Spleen (tissue), 11 donors: ENCODE measurements around the gene MPND. TPM values are rescaled to one million over a fixed set of nuclear protein-coding genes. Genes with fewer than 3 reads are reported as not detected.

ENCODE experiments used
- DNase-seq: peaks from one replicate; pipeline ENCODE4 v3.0.0-alpha.2; 2020
- H3K27ac ChIP-seq, 8 donors: fragments of 200-600 bp; sonication (generic) in 7 of 8; 1 replicate in 4 of 8; 2 replicates in 4 of 8; pipeline versions ENCODE4 v1.5.0 to v1.8.0; 2016 to 2021; ENCODE audit warnings: inconsistent platforms in 4 of 8, mild to moderate bottlenecking in 4 of 8, moderate library complexity in 1 of 8
- H3K27me3 ChIP-seq, 7 donors: fragments of 200-600 bp; sonication (generic) in 6 of 7; replicated peaks in 1 of 7; 1 replicate in 4 of 7; 2 replicates in 3 of 7; pipeline versions ENCODE4 v1.5.0 to v1.8.0; 2016 to 2021; ENCODE audit warnings: inconsistent platforms in 3 of 7, mild to moderate bottlenecking in 1 of 7
- H3K36me3 ChIP-seq, 6 donors: fragments of 200-600 bp; sonication (generic) in 5 of 6; 1 replicate in 4 of 6; 2 replicates in 2 of 6; pipeline versions ENCODE4 v1.5.0 to v1.8.0; 2016 to 2021; ENCODE audit warnings: inconsistent platforms in 2 of 6
- H3K4me1 ChIP-seq, 6 donors: fragments of 200-600 bp; sonication (generic) in 5 of 6; 1 replicate in 3 of 6; 2 replicates in 3 of 6; pipeline versions ENCODE4 v1.5.0 to v1.8.0; 2016 to 2021; ENCODE audit warnings: inconsistent platforms in 3 of 6
- H3K4me3 ChIP-seq, 8 donors: fragments of 200-600 bp; sonication (generic) in 7 of 8; 1 replicate in 4 of 8; 2 replicates in 4 of 8; pipeline versions ENCODE4 v1.5.0 to v1.8.0; 2016 to 2021; ENCODE audit warnings: inconsistent platforms in 4 of 8, mild to moderate bottlenecking in 4 of 8, moderate library complexity in 2 of 8
- H3K9me3 ChIP-seq, 8 donors: fragments of 200-600 bp; sonication (generic) in 7 of 8; 1 replicate in 4 of 8; 2 replicates in 4 of 8; pipeline versions ENCODE4 v1.5.0 to v1.8.0; 2016 to 2021; ENCODE audit warnings: inconsistent platforms in 4 of 8
- POLR2A ChIP-seq, 3 donors: fragments of 450-650 bp; IDR thresholded peaks; one replicate each; pipeline ENCODE4 v1.5.1; 2017; ENCODE audit warnings: antibody characterized with exemption in 3 of 3, mild to moderate bottlenecking in 1 of 3
- POLR2AphosphoS5 ChIP-seq, 3 donors: sonication (generic); formaldehyde crosslinking; IDR thresholded peaks; one replicate each; pipeline ENCODE4 v1.5.1; 2017; ENCODE audit warnings: antibody characterized with exemption in 3 of 3
- WGBS, 5 donors: extraction: QIAGEN DNeasy Blood & Tissue Kit in 3 of 5; methylation state at CpG; one replicate each; pipeline versions ENCODE4 v1.1.5 to v1.1.7; 2013 to 2018; 5-methylcytosine and 5-hydroxymethylcytosine counted together
- intact Hi-C: fragments of 100-400 bp; cut with DNase I; formaldehyde crosslinking; loops from one replicate; pipeline ENCODE4 v1.15.0; 2023; ENCODE audit warnings: low total_unique reads
- polyA plus RNA-seq, 3 donors: library from polyadenylated mRNA; stranded (reverse); fragments of 200-250 nt; gene quantifications; one replicate each; pipeline ENCODE4 v1.2.1, GENCODE V29; 2013
- total RNA-seq, 7 donors: library from RNA; depleted of rRNA in 3 of 7; stranded (reverse); fragments of >200 nt in 3 of 7; fragmentation: NEBNext Ultra II Directional in 4 of 7; extraction: Animal tissue kit (Norgen Biotek cat#: 25700) in 4 of 7; gene quantifications; one replicate each; pipeline versions ENCODE4 v1.1.0 to v1.2.1, GENCODE V29; 2016 to 2021
- TF ChIP-seq, protein P1 (sequence below), 11 experiments: fragments of 200-600 bp in 7 of 11; fragments of 450-650 bp in 4 of 11; sonication (generic) in 4 of 11; IDR thresholded peaks in 8 of 11; conservative IDR thresholded peaks in 3 of 11; 1 replicate in 7 of 11; 2 replicates in 4 of 11; pipeline versions ENCODE4 v1.4.0 to v1.8.0; 2016 to 2021; ENCODE audit warnings: antibody characterized with exemption in 11 of 11, inconsistent platforms in 4 of 11, mild to moderate bottlenecking in 1 of 11
- donor health status: healthy with polysubstance abuse.
- donor health status: DM: no; HTN: no; CAD: no; lungs with moderate emphysema.
- donor health status: DM: no; HTN: no; CAD: no.
- donor health status: Bipolar disorder and iron deficiency.
- donor health status: healthy.
- donor health status: DM: no; HTN: no; CAD: no.
- donor health status: DM: yes; HTN: yes; CAD: no.

MPND gene
- total and polyA plus RNA-seq, 10 donors = 6.4 to 24.2 (median 16.0) TPM

- 77 to 84% (median 81%) methylated on average over 10 of the region's 10 CpGs for WGBS, 5 donors
These were observed 33.3 kb downstream of the MPND start for GRCh38 chr19:4376671-4376990.

GRCh38 chr19:4376991-4377781, 33.8 kb downstream of the MPND start:
- Histone ChIP-seq H3K27ac (peak overlapping the region in 3 of 8 donors; percentile 87 to 92 (median 88)), H3K27me3 (no peaks in the 10 kb centered on the region), H3K4me3 (no peak overlapping the region), H3K9me3 (no peaks in the 10 kb centered on the region), H3K4me1 (peaks cover 79 to 99% (median 92%) of the 10 kb centered on the region in 6 donors), H3K36me3 (peaks cover 0 to 35% (median 2%) of the 10 kb centered on the region in 6 donors)
- intact Hi-C loops = no loop called here
- no peak for DNase-seq
- TF ChIP-seq, protein P1, sequence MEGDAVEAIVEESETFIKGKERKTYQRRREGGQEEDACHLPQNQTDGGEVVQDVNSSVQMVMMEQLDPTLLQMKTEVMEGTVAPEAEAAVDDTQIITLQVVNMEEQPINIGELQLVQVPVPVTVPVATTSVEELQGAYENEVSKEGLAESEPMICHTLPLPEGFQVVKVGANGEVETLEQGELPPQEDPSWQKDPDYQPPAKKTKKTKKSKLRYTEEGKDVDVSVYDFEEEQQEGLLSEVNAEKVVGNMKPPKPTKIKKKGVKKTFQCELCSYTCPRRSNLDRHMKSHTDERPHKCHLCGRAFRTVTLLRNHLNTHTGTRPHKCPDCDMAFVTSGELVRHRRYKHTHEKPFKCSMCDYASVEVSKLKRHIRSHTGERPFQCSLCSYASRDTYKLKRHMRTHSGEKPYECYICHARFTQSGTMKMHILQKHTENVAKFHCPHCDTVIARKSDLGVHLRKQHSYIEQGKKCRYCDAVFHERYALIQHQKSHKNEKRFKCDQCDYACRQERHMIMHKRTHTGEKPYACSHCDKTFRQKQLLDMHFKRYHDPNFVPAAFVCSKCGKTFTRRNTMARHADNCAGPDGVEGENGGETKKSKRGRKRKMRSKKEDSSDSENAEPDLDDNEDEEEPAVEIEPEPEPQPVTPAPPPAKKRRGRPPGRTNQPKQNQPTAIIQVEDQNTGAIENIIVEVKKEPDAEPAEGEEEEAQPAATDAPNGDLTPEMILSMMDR (IDR thresholded peaks at IDR 0.05 in 8 of 11, conservative IDR thresholded peaks at IDR 0.05 in 3 of 11) = no peak
- TF ChIP-seq POLR2A (IDR thresholded peaks at IDR 0.05) (no peak), POLR2AphosphoS5 (IDR thresholded peaks at IDR 0.05) (peak in 1 of 3 donors; percentile 19)
- WGBS, 5 donors = 85 to 92% (median 89%) methylated on average over 12 to 23 of the region's 23 CpGs

More at GRCh38 chr19:4376671-4376990, 33.3 kb downstream of the MPND start:
- TF ChIP-seq, protein P1 (IDR thresholded peaks at IDR 0.05 in 8 of 11, conservative IDR thresholded peaks at IDR 0.05 in 3 of 11) = no peak
- no peak for TF ChIP-seq POLR2AphosphoS5 (IDR thresholded peaks at IDR 0.05)
- no peak for TF ChIP-seq POLR2A (IDR thresholded peaks at IDR 0.05)
- H3K27me3 ChIP-seq = no peaks in the 10 kb centered on the region
- intact Hi-C loops = no loop called here
- H3K4me3 ChIP-seq = no peak overlapping the region
- DNase-seq = no peak
- H3K36me3 ChIP-seq = peaks cover 0 to 39% (median 2%) of the 10 kb centered on the region in 6 donors
- H3K9me3 ChIP-seq = no peaks in the 10 kb centered on the region
- peak overlapping the region in 4 of 8 donors; percentile 83 to 92 (median 88) for H3K27ac ChIP-seq
- H3K4me1 ChIP-seq = peaks cover 84 to 100% (median 93%) of the 10 kb centered on the region in 6 donors

GRCh38 chr19:4378886-4379285, 35.5 kb downstream of the MPND start:
- 73 to 85% (median 82%) methylated on average over 11 of the region's 11 CpGs for WGBS, 5 donors
- no peak for DNase-seq
- intact Hi-C loops = no loop called here
- Histone ChIP-seq H3K27me3 (no peaks in the 10 kb centered on the region), H3K4me1 (peaks cover 62 to 98% (median 82%) of the 10 kb centered on the region in 6 donors), H3K27ac (peak overlapping the region in 7 of 8 donors; percentile 74 to 92 (median 86)), H3K36me3 (peaks cover 0 to 33% (median 2%) of the 10 kb centered on the region in 6 donors), H3K9me3 (no peaks in the 10 kb centered on the region), H3K4me3 (peak overlapping the region in 1 of 8 donors; percentile 54)
- TF ChIP-seq POLR2A (IDR thresholded peaks at IDR 0.05) (no peak), POLR2AphosphoS5 (IDR thresholded peaks at IDR 0.05) (no peak)
- TF ChIP-seq, protein P1 (IDR thresholded peaks at IDR 0.05 in 8 of 11, conservative IDR thresholded peaks at IDR 0.05 in 3 of 11) = no peak
